Urinary bladder (tissue), 4 donors: ENCODE data around the gene GRAMD1A. TPM values are rescaled to one million over a fixed set of nuclear protein-coding genes. Genes with fewer than 3 reads are reported as not detected.
"Not testable (repeated sequence)": the region's sequence is repeated elsewhere in the genome, so short reads cannot be mapped to it uniquely, and the experiment has no call there.

Experiments used
- DNase-seq: peaks from one replicate; pipeline ENCODE4 v3.0.0-alpha.2; 2015; ENCODE audit errors: extremely low spot score
- H3K27ac ChIP-seq: one replicate; pipeline ENCODE4 v1.5.1; 2013; ENCODE audit warnings: low read depth, mild to moderate bottlenecking, moderate library complexity
- H3K36me3 ChIP-seq: one replicate; pipeline ENCODE4 v1.6.1; 2013; ENCODE audit warnings: mild to moderate bottlenecking, moderate library complexity; ENCODE audit not compliant: insufficient read depth
- H3K4me1 ChIP-seq: one replicate; pipeline ENCODE4 v1.6.1; 2013; ENCODE audit warnings: mild to moderate bottlenecking, moderate library complexity; ENCODE audit not compliant: insufficient read depth
- H3K4me3 ChIP-seq: one replicate; pipeline ENCODE4 v1.5.1; 2013; ENCODE audit warnings: low read depth, low read length
- WGBS: extraction: QIAGEN DNeasy Blood & Tissue Kit; methylation state at CpG from one replicate; pipeline ENCODE4 v1.1.7; 2013; 5-methylcytosine and 5-hydroxymethylcytosine counted together
- polyA plus RNA-seq: library from polyadenylated mRNA; stranded (reverse); fragments of 200-250 nt; gene quantifications from one replicate; pipeline ENCODE4 v1.2.3, GENCODE V29; 2013
- total RNA-seq: library from RNA; depleted of rRNA; stranded (reverse); fragments of >200 nt; gene quantifications from one replicate; pipeline ENCODE4 v1.2.3, GENCODE V29; 2014
- donor health status: healthy with polysubstance abuse.
- donor health status: healthy.

Gene GRAMD1A
- total RNA-seq (34.2 TPM), polyA plus RNA-seq (74.0 TPM)

GRCh38 chr19:34999498-35000337, at the start of gene GRAMD1A:
Gene GRAMD1A, plus strand, starts transcription at chr19:35000323. Its CDS starts 156 bp downstream, at chr19:35000479.
- H3K4me3 ChIP-seq = peak within 1 kb of the TSS; percentile 98
- WGBS = 2% methylated on average over 39 of the region's 45 CpGs
- peak within 1 kb of the TSS; percentile 98 for H3K27ac ChIP-seq
- H3K4me1 ChIP-seq = no peaks in the 10 kb centered on the region
- no peaks in the 10 kb centered on the region for H3K36me3 ChIP-seq
- peak; percentile 76 for DNase-seq

DNA sequence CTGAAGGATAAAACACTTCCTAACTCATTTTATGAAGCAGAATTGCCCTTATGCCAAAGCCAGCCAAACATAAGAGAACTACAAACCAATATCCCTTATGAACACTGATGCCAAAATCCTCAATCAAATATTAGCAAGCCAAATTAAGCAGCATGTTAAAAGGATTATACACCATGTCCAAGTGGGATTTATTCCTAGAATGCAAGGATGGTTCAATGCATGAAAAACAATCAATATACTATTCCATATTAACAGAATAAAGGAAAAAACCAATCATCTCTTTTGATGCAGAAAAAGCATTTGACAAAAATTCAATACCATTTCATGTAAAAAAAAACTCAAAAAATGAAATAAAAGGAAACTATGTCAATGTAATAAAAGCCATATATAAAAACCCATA, 47.0 kb upstream of the GRAMD1A start:
- H3K27ac ChIP-seq = no peak overlapping the region
- H3K4me3 ChIP-seq = no peak overlapping the region
- H3K36me3 ChIP-seq = peaks cover 11% of the 10 kb centered on the region
- no peak for DNase-seq
- no peaks in the 10 kb centered on the region for H3K4me1 ChIP-seq

GRCh38 chr19:34957830-34958751, 42.0 kb upstream of the GRAMD1A start:
- 95% methylated on average over 22 of the region's 22 CpGs for WGBS
- Histone ChIP-seq H3K4me1 (no peaks in the 10 kb centered on the region), H3K4me3 (no peak overlapping the region), H3K36me3 (peaks cover 19% of the 10 kb centered on the region), H3K27ac (no peak overlapping the region)
- DNase-seq = no peak

- DNase-seq = no peak
- WGBS = 92% methylated on average over 7 of the region's 7 CpGs
- Histone ChIP-seq H3K27ac (no peak overlapping the region), H3K4me3 (no peak overlapping the region), H3K4me1 (no peaks in the 10 kb centered on the region), H3K36me3 (peaks cover 19% of the 10 kb centered on the region)
Observed at GRCh38 chr19:34959021-34959420, 41.1 kb upstream of the GRAMD1A start.

DNA sequence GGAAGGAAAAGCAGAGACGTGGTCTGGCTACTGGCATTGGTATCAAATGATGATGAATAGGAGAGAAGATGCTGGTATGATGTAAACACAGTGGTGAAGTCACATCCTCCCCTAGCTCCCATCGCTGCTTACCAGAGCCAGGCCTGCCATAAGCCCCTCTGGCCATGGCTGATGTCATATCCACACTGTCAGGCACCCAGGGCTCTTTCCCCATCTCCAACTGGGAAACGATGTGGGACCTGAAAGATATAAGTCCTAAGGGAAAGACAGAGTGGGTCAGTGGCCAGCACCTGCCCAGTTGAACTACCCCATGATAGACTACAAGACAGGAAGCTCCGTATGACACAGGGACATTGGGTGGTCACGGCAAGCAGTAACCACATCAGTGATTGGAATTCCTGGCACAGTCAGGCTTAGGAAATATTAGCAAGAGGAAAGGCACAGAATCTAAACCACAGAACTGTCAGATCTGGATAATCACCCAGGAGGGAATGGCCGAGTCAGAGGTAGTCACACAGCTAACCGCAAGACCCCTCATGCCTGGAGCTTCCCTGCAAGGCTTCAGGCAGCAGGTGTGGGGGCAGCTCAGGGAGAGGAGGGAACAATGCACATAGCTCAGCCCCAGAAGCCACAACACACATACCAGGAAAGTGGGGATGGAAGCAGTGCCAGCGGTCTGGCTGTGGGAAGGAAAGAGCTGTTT, 39.9 kb upstream of the GRAMD1A start:
- WGBS = 98% methylated on average over 8 of the region's 8 CpGs
- Histone ChIP-seq H3K27ac (no peak overlapping the region), H3K36me3 (peaks cover 19% of the 10 kb centered on the region), H3K4me1 (no peaks in the 10 kb centered on the region), H3K4me3 (no peak overlapping the region)
- DNase-seq = no peak

DNA sequence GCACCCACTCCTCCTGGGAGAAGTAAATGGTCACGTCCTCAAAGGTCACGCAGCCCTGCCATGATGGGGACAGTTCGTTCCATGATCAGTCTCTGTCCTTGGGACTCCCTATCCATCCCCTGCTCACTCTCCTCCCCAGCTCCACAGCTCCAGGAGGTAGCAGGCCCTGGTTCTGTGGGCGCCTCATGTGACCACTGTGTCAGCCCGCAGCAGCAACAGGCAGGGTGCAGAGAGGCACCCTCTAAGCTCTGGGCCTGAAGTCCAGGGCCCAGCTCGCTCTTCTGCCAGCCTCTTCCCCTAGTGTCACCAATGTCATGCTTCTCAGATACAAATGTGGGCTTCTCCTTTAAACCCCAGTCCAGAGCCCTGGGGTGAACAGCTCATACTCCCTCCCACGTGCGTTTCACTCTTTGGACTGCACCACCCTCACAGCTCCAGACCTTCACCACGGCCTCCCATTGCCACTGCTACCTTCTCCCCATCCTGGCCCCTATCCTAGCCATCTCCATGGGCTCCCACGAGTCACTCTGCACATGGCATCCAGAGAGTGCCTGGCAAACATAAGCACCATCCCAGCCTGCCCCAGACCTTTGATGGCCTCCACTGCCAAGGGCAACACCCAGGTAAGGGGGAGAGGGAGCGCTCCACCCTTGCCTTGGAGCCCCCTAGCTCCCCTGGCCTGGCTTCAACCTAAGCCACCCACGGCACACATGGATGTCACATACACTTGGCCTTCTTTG, 39.0 kb upstream of the GRAMD1A start:
- 96% methylated on average over 12 of the region's 12 CpGs for WGBS
- DNase-seq = no peak
- Histone ChIP-seq H3K4me1 (no peaks in the 10 kb centered on the region), H3K36me3 (peaks cover 19% of the 10 kb centered on the region), H3K27ac (no peak overlapping the region), H3K4me3 (no peak overlapping the region)

DNA sequence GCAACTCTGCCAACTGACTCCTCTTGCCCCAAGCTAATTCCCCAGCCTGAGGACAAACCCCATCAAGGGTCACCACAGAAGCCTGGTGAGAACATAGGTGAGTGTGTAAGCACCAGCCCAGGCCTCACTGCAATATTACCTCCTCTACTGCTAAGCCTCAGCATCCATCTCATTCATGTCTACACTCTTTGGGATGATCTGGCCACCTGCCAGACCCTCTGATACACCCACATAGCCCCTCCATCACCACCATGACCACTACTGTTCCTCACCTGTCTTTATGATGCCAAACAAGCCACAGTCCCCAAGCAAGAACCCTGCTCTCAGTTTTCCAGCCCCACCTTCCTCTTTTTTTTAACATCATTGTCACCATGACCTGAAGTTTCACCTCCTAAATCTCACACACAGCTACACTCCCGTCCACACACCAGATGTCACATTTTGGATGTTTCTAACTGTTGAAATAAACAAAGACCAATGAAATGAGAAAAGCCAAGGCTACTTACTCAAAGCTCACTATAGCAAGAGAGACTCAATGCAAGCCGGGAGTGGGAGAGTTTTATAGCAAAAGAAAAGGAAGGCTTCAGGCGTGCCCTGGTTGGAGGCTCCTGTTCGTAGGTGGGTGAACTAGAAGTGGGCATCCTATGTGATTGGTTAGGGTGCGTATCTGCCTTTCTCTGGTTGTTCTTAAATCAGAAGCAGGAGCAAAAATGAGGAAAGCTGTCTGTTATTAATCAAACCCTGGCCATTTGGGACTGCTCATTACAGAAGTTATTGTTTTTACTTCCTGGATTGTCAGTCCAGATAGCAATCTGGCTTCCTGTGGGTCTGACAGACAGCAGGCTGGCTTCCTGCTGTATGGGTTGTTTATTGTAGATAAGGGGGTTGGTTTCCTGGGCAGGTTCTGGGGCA, 38.1 kb upstream of the GRAMD1A start:
- DNase-seq = no peak
- Histone ChIP-seq H3K27ac (no peak overlapping the region), H3K4me1 (no peaks in the 10 kb centered on the region), H3K36me3 (peaks cover 18% of the 10 kb centered on the region), H3K4me3 (no peak overlapping the region)
- 70% methylated on average over 5 of the region's 5 CpGs for WGBS

DNA sequence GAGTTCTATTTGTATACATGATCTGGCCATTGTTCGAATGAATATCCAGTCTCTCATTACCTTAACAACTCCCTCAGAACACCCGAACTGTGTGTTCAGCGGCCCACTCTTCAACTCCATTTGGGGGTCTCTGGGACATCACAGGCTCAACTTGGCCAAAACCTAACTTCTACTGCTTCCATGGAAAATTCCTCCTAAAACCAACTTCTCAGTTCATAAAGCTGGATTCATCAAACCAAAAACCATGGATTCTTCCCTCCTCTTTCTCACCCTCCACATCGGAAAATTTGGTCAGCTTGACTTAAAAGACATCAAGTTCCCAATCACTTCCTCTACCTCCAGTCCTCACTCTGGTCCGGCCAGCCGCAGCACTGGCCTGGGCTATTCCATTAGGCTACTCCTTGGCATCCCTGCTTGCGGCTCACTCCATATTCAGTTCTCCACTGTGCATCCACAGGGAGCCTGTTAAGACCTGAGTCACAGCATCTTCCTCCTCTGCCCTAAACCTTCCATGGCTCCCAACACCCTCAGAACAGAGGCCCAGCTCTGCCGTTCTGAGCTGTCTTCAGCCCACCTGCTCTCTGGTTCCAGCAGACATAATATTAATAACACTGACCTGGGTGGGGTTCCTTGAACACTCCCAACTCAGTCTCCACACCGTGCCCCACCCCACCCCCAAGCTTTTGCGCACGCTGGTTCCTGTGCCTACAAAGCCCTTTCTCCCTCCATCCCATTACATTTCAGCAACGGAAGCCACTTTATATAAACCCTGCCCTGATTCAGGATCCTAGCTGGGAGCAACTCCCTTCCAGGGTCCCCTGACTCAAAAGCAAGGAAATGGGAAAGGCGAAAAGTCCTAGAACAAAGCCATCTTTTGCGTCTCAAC, 37.2 kb upstream of the GRAMD1A start:
- H3K36me3 ChIP-seq = peaks cover 12% of the 10 kb centered on the region
- no peak overlapping the region for H3K27ac ChIP-seq
- DNase-seq = no peak
- H3K4me1 ChIP-seq = no peaks in the 10 kb centered on the region
- WGBS = 39% methylated on average over 14 of the region's 14 CpGs
- peak overlapping the region; percentile 96 for H3K4me3 ChIP-seq

GRCh38 chr19:34963573-34964406, 36.3 kb upstream of the GRAMD1A start, which contains the start of gene ZNF792:
Gene ZNF792, minus strand, starts transcription at chr19:34964229. Its CDS starts 567 bp downstream, at chr19:34963662.
- Histone ChIP-seq H3K36me3 (peaks cover 9% of the 10 kb centered on the region), H3K4me1 (no peaks in the 10 kb centered on the region), H3K4me3 (peak within 1 kb of the TSS; percentile 96), H3K27ac (no peak within 1 kb of the TSS)
- no peak for DNase-seq
- under 1% methylated on average over 78 of the region's 78 CpGs for WGBS

DNA sequence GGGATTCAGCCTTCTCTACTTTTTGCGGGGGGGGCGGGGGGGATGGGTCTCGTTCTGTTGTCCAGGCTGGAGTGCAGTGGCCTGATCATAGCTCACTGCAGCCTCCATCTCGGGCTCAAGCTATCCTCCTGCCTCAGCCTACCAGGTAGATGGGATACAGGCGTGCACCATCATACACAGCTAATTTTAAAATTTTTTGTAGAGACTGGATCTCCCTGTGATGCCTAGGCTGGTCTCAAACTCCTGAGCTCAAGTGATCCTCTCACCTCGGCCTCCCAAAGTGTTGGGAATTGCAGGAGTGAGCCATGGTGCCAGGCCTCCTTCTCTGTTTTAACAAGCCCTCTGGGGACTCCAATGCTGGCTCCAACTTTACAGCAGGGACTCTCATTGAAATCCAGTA, 35.5 kb upstream of the GRAMD1A start:
- no peak overlapping the region for H3K27ac ChIP-seq
- H3K4me3 ChIP-seq = no peak overlapping the region
- H3K36me3 ChIP-seq = peaks cover 3% of the 10 kb centered on the region
- no peak for DNase-seq
- WGBS = 46% methylated on average over 6 of the region's 6 CpGs
- H3K4me1 ChIP-seq = no peaks in the 10 kb centered on the region

GRCh38 chr19:34965505-34965904, 34.6 kb upstream of the GRAMD1A start:
- H3K4me3 ChIP-seq, H3K36me3 ChIP-seq, H3K4me1 ChIP-seq, H3K27ac ChIP-seq, DNase-seq: not testable (repeated sequence)
- WGBS = 74% methylated on average over 5 of the region's 5 CpGs
